NCI-H446 treated with DMSO at 0.1 percent for 48 hours (cell line): ENCODE measurements around the gene C1orf35.

Experiments used
- DNase-seq: peaks from one replicate; lab custom pipeline; 2025; lab: John Stamatoyannopoulos, UW

Gene C1orf35

DNA sequence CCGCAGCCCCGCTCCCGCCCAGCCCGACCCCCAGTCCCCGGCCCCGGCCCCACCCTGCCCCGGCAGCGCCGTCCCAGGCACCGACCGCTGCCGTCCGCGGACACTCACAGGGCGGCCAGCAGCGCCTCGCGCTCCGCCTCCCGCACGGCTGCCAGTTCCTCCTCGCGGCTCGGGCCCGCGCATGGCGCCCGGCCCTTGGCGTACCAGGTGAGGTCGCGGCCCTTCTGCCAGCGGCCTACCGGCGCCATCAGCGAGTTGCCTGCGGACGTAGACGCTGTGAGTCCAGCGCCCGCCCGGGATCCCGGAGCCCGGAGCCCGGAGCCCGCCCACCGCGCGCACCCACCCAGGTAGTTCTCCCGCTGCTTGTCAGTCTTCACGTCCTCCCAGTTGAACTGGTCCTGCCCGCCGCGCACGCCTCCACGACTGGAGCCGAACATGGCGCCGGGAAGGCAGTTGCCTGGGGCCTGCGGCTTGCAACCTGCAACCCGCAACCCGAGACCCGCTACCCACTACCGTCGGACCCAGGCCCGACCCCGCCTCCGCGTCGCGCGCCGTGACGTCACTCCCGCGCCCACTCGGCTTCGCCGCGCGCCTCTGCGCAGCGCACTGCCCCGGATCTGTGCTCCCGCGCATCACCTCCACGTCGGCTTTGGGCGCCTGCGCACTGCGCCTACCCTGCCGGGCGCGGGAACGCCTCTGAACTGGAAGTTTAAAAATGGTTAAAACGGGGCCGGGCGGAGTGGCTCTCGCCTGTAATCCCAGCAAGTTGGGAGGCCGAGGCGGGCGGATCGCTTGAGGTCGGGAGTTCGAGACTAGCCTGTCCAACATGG is at the start of gene C1orf35:
Gene C1orf35 (minus strand): TSS at position 535 of the 830 bp plus-strand sequence. CDS start 98 bp downstream, at position 437.
- DNase-seq, result peak; percentile 83

GRCh38 chr1:228152918-228153258 is 49.8 kb upstream of the C1orf35 start:
- DNase-seq, result no peak

GRCh38 chr1:228152097-228152917 is 49.2 kb upstream of the C1orf35 start:
- DNase-seq, result no peak

- no peak for DNase-seq
Measured at GRCh38 chr1:228151180-228151925, 48.2 kb upstream of the C1orf35 start.

- DNase-seq, result peak; percentile 5
Measured at GRCh38 chr1:228150461-228151179, 47.5 kb upstream of the C1orf35 start.

- no peak for DNase-seq
Measured at GRCh38 chr1:228150120-228150460, 47.0 kb upstream of the C1orf35 start.

- DNase-seq, result no peak
Measured at GRCh38 chr1:228149406-228150119, 46.4 kb upstream of the C1orf35 start, which contains the start of gene GJC2. GJC2 (plus strand) TSS chr1:228149930; CDS start chr1:228157759, 7,829 bp downstream.

- DNase-seq, result no peak
Measured at GRCh38 chr1:228148935-228149405, 45.8 kb upstream of the C1orf35 start.

DNA sequence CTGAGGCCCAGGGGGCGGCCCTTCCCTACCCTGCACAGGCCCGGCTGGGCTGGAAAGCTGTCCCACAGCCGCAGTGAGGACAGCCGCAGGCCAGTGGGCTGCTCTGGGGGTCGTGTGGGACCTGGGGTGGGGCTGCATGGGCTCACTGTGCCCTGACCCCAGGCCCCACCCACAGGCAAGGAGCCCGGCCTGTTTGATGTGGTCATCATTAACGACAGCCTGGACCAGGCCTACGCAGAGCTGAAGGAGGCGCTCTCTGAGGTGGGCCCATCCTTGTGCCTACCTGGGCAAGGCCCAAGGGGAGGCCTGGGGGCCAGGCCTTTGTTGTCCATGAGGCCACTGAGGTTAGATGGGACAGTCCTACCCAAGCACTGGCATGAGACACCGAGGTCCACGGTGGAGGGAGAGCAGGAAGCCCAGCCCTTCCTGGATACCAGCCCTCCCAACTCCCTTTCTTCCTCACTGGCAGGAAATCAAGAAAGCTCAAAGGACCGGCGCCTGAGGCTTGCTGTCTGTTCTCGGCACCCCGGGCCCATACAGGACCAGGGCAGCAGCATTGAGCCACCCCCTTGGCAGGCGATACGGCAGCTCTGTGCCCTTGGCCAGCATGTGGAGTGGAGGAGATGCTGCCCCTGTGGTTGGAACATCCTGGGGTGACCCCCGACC is 45.2 kb upstream of the C1orf35 start:
- DNase-seq, result no peak

GRCh38 chr1:228147768-228148167 is 44.6 kb upstream of the C1orf35 start:
- DNase-seq, result no peak

DNA sequence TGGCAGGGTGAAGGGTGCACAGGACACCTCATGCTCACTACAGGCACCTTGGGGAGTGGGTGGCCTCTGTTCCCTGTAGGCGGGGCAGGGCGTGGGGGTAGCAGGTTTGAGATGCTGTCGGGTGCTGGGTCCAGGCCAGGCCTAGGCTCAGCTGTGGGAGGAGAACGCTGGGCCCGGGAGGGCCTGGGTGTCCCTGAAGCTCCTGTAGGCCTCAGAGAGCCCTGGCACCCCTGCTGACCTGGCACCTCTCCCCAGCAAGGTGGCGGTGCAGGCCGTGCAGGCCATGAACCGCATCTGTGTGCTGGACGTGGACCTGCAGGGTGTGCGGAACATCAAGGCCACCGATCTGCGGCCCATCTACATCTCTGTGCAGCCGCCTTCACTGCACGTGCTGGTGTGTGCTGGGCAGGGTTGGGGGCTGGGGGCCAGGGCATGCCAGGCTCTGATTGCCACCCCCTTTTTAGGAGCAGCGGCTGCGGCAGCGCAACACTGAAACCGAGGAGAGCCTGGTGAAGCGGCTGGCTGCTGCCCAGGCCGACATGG is 44.1 kb upstream of the C1orf35 start:
- no peak for DNase-seq

- no peak for DNase-seq
Measured at GRCh38 chr1:228146417-228147150, 43.5 kb upstream of the C1orf35 start.

DNA sequence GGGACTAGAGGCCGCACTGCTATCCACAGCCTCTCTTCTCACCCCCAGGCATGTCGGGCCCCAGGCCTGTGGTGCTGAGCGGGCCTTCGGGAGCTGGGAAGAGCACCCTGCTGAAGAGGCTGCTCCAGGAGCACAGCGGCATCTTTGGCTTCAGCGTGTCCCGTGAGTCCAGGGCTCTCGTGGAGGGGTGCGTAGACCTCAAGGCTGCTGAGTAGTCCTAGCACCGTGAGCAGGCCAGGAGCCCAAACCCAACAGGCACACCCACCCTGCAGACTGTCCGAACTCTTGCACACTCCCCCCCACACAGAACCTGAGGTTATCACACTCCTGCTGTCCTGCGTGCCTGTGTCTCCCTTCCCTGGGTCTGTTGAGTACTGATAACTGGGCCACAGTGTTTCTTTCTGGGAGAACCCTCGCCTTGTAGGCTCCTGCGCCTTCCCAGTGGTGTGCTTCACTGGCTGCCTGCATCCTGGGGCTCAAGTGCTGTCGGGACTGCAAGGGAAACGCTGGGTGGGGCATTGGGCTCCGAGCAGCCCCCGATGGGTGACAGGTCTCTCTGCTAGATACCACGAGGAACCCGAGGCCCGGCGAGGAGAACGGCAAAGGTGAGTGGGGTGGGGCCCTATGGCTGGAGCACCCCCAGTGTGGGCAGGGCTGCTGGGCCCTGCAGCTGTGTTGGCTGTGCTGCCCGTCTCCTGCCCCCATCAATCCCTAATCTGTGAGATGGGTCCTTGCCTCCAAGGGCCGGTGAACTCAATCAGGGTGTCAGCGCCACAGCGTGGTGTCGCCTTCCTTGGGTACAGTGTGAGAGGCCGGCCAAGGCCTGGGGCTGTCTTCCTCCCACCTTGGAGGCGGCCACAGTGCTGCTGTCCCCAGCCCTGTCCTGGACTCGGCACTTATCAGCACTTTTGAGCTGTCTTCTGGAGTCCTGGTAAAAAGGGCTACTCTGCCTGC is 42.6 kb upstream of the C1orf35 start:
- no peak for DNase-seq

DNA sequence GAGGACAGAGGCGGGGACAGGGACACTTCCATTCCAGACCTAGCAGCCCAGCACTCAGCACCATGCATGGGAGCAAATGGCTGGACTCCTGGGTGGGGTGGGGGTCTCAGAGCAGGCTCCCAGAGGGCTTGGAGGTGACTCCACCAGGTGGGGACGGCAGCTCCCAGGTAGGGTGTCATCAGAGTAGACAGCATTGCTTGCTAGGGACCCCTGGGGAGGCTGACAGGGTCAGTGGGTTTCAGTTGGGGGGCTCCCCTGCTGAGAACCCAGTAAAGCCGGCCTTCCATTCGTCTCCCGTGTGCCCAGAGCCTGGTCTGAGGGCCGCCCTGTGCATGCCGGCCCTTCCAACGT is 41.8 kb upstream of the C1orf35 start:
- DNase-seq, result no peak

- no peak for DNase-seq
Measured at GRCh38 chr1:228144193-228144992, 41.3 kb upstream of the C1orf35 start.

DNA sequence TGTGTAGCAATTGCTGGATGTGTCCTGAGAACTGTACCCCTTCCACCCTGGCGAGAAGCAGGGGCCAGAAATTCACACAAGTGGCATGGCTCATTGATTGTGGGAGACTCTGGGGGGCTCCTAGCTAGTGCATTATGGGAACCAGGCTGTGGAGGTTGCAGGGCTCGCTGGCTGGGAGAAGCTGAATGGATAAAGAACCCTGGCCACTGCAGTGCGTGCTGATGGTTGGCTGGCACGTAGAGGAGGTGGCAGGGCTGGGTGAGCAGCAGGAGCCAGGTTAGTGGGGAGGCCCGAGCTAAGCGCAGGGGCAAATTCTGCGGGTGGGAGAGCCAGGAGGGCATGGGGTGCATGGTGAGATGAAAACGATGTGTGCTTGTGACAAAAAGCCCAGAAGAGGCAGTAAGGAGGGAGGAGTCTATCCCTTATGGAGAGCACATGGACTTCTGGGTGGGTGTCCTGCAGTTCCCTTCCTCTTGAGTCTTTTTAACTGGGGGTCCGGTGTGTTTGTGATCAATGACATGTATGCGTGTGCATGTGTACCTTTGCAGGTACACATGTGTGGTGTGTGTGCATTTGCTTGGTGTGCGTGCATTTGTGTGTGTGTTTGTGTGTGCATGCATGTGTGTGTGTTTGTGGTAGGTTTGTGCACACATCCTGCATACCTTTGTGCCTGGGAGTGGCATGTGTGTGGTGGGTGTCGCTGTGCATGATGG is 40.5 kb upstream of the C1orf35 start:
- DNase-seq, result no peak

DNA sequence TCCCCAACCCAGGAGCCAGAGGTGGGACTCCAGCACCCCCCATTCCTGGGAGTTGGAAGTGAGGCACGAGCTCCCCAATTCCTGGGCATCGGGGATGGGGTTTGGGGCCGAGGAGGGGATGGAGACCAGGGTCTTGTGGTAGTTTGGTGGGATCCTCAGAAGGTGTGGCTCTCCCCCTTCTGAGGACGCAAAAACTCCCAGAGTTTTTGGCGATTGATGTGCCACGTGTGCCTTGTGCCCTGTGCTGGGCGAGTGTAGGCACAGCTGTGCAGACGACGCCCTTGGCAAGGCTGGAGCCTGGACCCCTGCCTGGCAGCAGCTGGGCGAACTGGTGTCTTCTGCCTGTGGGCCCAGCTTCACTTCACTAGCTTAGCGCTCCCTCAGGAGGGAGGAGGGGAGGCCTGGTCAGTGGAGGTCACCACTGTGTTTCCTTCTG is 39.6 kb upstream of the C1orf35 start:
- DNase-seq, result no peak
